ENCODE data around the gene MFRP. TPM values are rescaled to one million over a fixed set of nuclear protein-coding genes. Genes with fewer than 3 reads are reported as not detected.

Gene MFRP
- total RNA-seq, 1 experiment from 2014 or later = not detected

- Mint-ChIP-seq H3K27me3 (ENCODE audit: unreplicated experiment) (peaks cover 21% of the 10 kb centered on the region), H3K4me3 (ENCODE audit: low read depth, unreplicated experiment) (no peak overlapping the region), H3K9me3 (ENCODE audit: low read depth, unreplicated experiment) (no peaks in the 10 kb centered on the region), H3K27ac (ENCODE audit: unreplicated experiment) (no peak overlapping the region), H3K36me3 (ENCODE audit: insufficient read depth, unreplicated experiment) (peaks cover 17% of the 10 kb centered on the region), H3K4me1 (ENCODE audit: low read depth, unreplicated experiment) (no peaks in the 10 kb centered on the region)
- CTCF ChIA-PET = no interaction called here
- intact Hi-C loops (cut with micrococcal nuclease; ENCODE audit: unreplicated experiment) = no loop called here
- no peak for TF ChIP-seq CTCF (IDR thresholded peaks at IDR 0.05; ENCODE audit: unreplicated experiment)
- DNase-seq = no peak
- BruUV-seq (replicated peaks) = no TSS peak
These were observed 28.0 kb downstream of the MFRP start for GRCh38 chr11:119318240-119319135.

GRCh38 chr11:119317592-119318239 lies 28.8 kb downstream of the MFRP start:
- CTCF ChIA-PET = no interaction called here

GRCh38 chr11:119316729-119317591 lies 29.5 kb downstream of the MFRP start, which contains the start of gene MCAM:
TSS of gene MCAM (minus strand) at chr11:119317130. CDS start at chr11:119317101, 29 bp downstream.
- H3K4me1 Mint-ChIP-seq (ENCODE audit: low read depth, unreplicated experiment) = no peaks in the 10 kb centered on the region
- CTCF ChIA-PET = no interaction called here
- H3K36me3 Mint-ChIP-seq (ENCODE audit: insufficient read depth, unreplicated experiment) = peaks cover 17% of the 10 kb centered on the region
- no peak within 1 kb of the TSS for H3K27ac Mint-ChIP-seq (ENCODE audit: unreplicated experiment)
- BruUV-seq (replicated peaks) = no TSS peak
- intact Hi-C loops (cut with micrococcal nuclease; ENCODE audit: unreplicated experiment) = no loop called here
- peak within 1 kb of the TSS; percentile 68 for H3K4me3 Mint-ChIP-seq (ENCODE audit: low read depth, unreplicated experiment)
- DNase-seq = no peak
- H3K9me3 Mint-ChIP-seq (ENCODE audit: low read depth, unreplicated experiment) = no peaks in the 10 kb centered on the region
- TF ChIP-seq CTCF (IDR thresholded peaks at IDR 0.05; ENCODE audit: unreplicated experiment) = no peak
- H3K27me3 Mint-ChIP-seq (ENCODE audit: unreplicated experiment) = peaks cover 21% of the 10 kb centered on the region

More at GRCh38 chr11:119317592-119318239, 28.8 kb downstream of the MFRP start:
- Mint-ChIP-seq H3K4me3 (ENCODE audit: low read depth, unreplicated experiment) (no peak overlapping the region), H3K27me3 (ENCODE audit: unreplicated experiment) (peaks cover 21% of the 10 kb centered on the region), H3K27ac (ENCODE audit: unreplicated experiment) (no peak overlapping the region), H3K36me3 (ENCODE audit: insufficient read depth, unreplicated experiment) (peaks cover 17% of the 10 kb centered on the region), H3K4me1 (ENCODE audit: low read depth, unreplicated experiment) (no peaks in the 10 kb centered on the region), H3K9me3 (ENCODE audit: low read depth, unreplicated experiment) (no peaks in the 10 kb centered on the region)
- no peak for TF ChIP-seq CTCF (IDR thresholded peaks at IDR 0.05; ENCODE audit: unreplicated experiment)
- BruUV-seq (replicated peaks) = no TSS peak
- no peak for DNase-seq
- intact Hi-C loops (cut with micrococcal nuclease; ENCODE audit: unreplicated experiment) = no loop called here
